Activated naive CD8-positive, alpha-beta T cell treated with anti-CD3 and anti-CD28 coated beads, Interleukin-2, amount 10 ng/mL, durations not matched to agents 7 days and 5 days (primary cell): ENCODE measurements around the gene PHF2. TPM values are rescaled to one million over a fixed set of nuclear protein-coding genes. Genes with fewer than 3 reads are reported as not detected.

Experiments
- ATAC-seq: fragments of 150-1000 bp; cut with Tn5 transposase; one replicate; pipeline ENCODE4 v1.10.0; 2021; ENCODE audit warnings: low read depth, moderate library complexity
- POLR2A ChIA-PET: fragments of 350-600 bp; sonication (Branson Sonifier 250); formaldehyde crosslinking; loops from one replicate; lab custom pipeline; 2021; ENCODE audit warnings: antibody characterized with exemption; lab: Charles Lee
- DNase-seq: peaks from one replicate; pipeline ENCODE4 v3.0.0; 2021
- H3K27ac Mint-ChIP-seq: one replicate; pipeline ENCODE4 v1.8.0; 2022; ENCODE audit warnings: mild to moderate bottlenecking, mixed read lengths
- H3K27me3 Mint-ChIP-seq: one replicate; pipeline ENCODE4 v1.8.0; 2022; ENCODE audit warnings: mild to moderate bottlenecking, moderate library complexity, mixed read lengths
- H3K36me3 Mint-ChIP-seq: one replicate; pipeline ENCODE4 v1.8.0; 2021; ENCODE audit warnings: mild to moderate bottlenecking, mixed read lengths
- H3K4me1 Mint-ChIP-seq: one replicate; pipeline ENCODE4 v1.8.0; 2021; ENCODE audit warnings: mixed read lengths
- H3K4me3 Mint-ChIP-seq: one replicate; pipeline ENCODE4 v1.8.0; 2022; ENCODE audit warnings: mild to moderate bottlenecking, moderate library complexity, mixed read lengths
- H3K9me3 Mint-ChIP-seq: one replicate; pipeline ENCODE4 v1.8.0; 2021; ENCODE audit warnings: mixed read lengths
- total RNA-seq, 2 experiments: library from RNA; stranded (reverse); gene quantifications; one replicate each; pipeline ENCODE4 v1.2.3, GENCODE V29; 2021

Gene PHF2
- total RNA-seq, 2 experiments from 2014 or later = 27.9 to 29.5 TPM

GRCh38 chr9:93620881-93621820 lies 44.8 kb downstream of the PHF2 start:
- ATAC-seq (no peak), DNase-seq (no peak)
- POLR2A ChIA-PET = no interaction called here
- Mint-ChIP-seq H3K27me3 (no peaks in the 10 kb centered on the region), H3K9me3 (peaks cover under 1% of the 10 kb centered on the region), H3K4me3 (no peak overlapping the region), H3K36me3 (peaks cover 2% of the 10 kb centered on the region), H3K4me1 (no peaks in the 10 kb centered on the region), H3K27ac (no peak overlapping the region)

DNA sequence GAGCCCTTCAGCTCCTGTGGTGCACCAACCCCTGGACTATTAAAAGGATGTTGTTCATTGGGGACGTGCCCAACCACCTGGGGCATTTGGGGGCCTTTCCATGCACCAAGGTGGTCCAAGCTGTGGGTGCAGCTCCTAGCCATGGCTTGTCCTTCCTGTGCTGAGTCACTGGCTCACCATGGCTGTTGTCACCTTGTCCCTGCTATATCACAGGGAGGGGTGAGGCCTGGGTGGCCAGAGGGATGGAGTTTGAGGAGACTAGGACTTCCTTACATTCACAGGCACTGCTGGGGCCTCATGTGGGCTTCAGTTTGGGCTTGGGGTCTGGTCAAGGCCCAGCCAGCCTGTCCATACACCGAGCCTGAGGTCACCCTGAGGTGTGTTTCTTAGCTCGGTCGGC lies 45.5 kb downstream of the PHF2 start:
- H3K4me3 Mint-ChIP-seq = no peak overlapping the region
- no peaks in the 10 kb centered on the region for H3K27me3 Mint-ChIP-seq
- DNase-seq (no peak), ATAC-seq (no peak)
- peaks cover 3% of the 10 kb centered on the region for H3K36me3 Mint-ChIP-seq
- POLR2A ChIA-PET = no interaction called here
- no peak overlapping the region for H3K27ac Mint-ChIP-seq
- no peaks in the 10 kb centered on the region for H3K4me1 Mint-ChIP-seq
- peaks cover 2% of the 10 kb centered on the region for H3K9me3 Mint-ChIP-seq

GRCh38 chr9:93622691-93623090 lies 46.3 kb downstream of the PHF2 start:
- ATAC-seq = no peak
- DNase-seq = no peak
- H3K27ac Mint-ChIP-seq = no peak overlapping the region

DNA sequence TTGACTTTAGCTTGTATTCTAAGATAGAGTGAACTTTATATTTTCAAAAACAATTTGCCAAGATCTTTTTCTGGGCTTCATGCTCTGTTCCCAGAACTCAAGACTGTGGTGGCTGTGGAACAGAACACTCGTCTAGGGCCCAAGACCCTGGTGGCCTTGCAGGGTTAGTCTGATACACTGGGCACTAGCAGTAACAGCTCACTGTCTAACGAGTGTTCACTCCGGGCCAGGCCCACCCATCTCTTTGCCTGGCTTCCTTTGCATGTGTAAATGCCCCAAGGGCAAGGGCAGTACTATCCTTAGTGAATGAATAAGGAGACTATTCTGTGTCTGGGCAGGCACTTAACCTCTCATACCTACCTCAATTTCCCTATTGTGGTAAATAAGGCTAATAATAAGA lies 47.4 kb downstream of the PHF2 start:
- peaks cover 11% of the 10 kb centered on the region for H3K36me3 Mint-ChIP-seq
- DNase-seq (no peak), ATAC-seq (no peak)
- H3K27ac Mint-ChIP-seq = no peak overlapping the region
- no peaks in the 10 kb centered on the region for H3K27me3 Mint-ChIP-seq
- no peak overlapping the region for H3K4me3 Mint-ChIP-seq
- peaks cover 6% of the 10 kb centered on the region for H3K9me3 Mint-ChIP-seq
- H3K4me1 Mint-ChIP-seq = no peaks in the 10 kb centered on the region
- POLR2A ChIA-PET = no interaction called here

More at GRCh38 chr9:93622691-93623090, 46.3 kb downstream of the PHF2 start:
- no peak overlapping the region for H3K4me3 Mint-ChIP-seq
- no peaks in the 10 kb centered on the region for H3K27me3 Mint-ChIP-seq
- H3K4me1 Mint-ChIP-seq = no peaks in the 10 kb centered on the region
- H3K36me3 Mint-ChIP-seq = peaks cover 6% of the 10 kb centered on the region
- POLR2A ChIA-PET = no interaction called here
- peaks cover 5% of the 10 kb centered on the region for H3K9me3 Mint-ChIP-seq

DNA sequence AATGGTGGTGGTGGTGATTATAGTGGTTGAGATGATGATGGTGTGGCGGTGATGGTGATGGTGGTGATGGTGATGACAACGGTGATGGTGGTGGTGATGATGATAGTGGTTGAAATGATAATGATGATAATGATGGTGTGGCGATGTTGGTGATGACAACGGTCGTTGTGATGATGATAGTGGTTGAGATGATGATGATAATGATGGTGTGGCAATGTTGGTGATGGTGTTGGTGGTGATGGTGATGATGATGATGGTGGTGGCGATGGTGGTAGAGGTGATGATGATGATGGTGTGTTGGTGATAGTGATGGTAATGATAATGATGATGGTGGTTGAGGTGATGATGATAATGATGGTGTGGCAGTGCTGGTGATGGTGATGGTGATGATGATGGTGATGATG lies 48.0 kb downstream of the PHF2 start:
- H3K36me3 Mint-ChIP-seq = peaks cover 11% of the 10 kb centered on the region
- no peak overlapping the region for H3K27ac Mint-ChIP-seq
- no peak overlapping the region for H3K4me3 Mint-ChIP-seq
- no peaks in the 10 kb centered on the region for H3K4me1 Mint-ChIP-seq
- POLR2A ChIA-PET = no interaction called here
- ATAC-seq (no peak), DNase-seq (no peak)
- H3K27me3 Mint-ChIP-seq = no peaks in the 10 kb centered on the region
- peaks cover 6% of the 10 kb centered on the region for H3K9me3 Mint-ChIP-seq

- Mint-ChIP-seq H3K27ac (no peak overlapping the region), H3K36me3 (peaks cover 14% of the 10 kb centered on the region), H3K27me3 (no peaks in the 10 kb centered on the region), H3K9me3 (peaks cover 6% of the 10 kb centered on the region), H3K4me3 (no peak overlapping the region), H3K4me1 (no peaks in the 10 kb centered on the region)
- DNase-seq (no peak), ATAC-seq (no peak)
- POLR2A ChIA-PET = no interaction called here
Observed at GRCh38 chr9:93624977-93625376, 48.6 kb downstream of the PHF2 start.

DNA sequence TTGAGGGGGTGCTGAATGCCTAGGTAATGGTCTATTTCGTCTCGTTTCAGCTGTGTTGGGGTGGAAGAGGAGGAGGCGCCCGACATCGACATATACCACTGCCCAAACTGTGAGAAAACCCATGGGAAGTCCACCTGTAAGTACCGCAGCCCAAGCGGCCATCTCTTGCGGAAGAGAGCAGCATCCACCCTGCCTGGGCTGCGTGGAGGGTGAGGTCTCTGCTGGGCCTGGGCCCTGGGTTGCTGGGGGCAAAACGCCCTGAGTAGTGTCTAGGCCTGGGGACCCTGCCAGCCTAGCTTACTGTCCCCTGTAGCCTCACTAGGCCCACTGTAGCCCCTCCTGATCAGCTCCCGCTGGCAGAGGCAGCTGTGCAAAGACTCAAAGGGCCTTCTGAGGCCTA lies 53.5 kb downstream of the PHF2 start:
- Mint-ChIP-seq H3K36me3 (peaks cover 14% of the 10 kb centered on the region), H3K9me3 (peaks cover 6% of the 10 kb centered on the region), H3K4me1 (no peaks in the 10 kb centered on the region), H3K27me3 (no peaks in the 10 kb centered on the region), H3K4me3 (no peak overlapping the region), H3K27ac (no peak overlapping the region)
- DNase-seq (no peak), ATAC-seq (no peak)
- POLR2A ChIA-PET = no interaction called here

DNA sequence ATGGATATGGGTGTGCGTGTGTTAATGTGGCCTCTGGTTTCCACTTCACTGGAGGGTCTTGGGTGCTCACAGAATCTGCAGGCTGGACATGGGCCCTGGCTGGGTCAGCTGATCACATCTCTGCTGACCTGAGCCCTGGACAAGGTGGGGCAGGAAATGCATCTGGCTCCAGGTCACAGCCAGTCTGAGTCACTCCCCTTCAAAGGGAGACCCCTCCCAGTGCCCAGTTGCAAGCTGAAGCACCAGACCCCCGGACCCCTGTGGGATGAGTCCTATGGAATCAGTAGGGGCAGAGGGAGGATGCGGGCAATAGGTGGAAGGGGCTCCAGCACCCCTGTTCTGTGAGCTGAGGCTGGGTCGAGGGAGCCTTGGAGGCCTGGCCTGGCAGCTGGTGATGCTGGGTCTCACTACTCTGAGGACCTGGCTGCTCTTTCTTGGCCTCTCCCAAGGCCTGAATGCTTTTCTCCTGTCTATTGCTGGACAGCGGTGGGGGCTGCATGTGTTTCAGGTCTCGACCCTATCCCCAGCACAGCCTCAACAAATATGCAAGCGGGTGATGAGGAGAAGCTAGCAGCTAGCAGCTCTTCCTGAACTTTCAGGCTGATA lies 54.5 kb downstream of the PHF2 start:
- peaks cover 18% of the 10 kb centered on the region for H3K36me3 Mint-ChIP-seq
- POLR2A ChIA-PET = no interaction called here
- H3K27me3 Mint-ChIP-seq = no peaks in the 10 kb centered on the region
- no peak for ATAC-seq
- H3K9me3 Mint-ChIP-seq = peaks cover 8% of the 10 kb centered on the region
- DNase-seq = no peak
- no peak overlapping the region for H3K27ac Mint-ChIP-seq
- H3K4me3 Mint-ChIP-seq = no peak overlapping the region
- no peaks in the 10 kb centered on the region for H3K4me1 Mint-ChIP-seq

- no peak overlapping the region for H3K27ac Mint-ChIP-seq
- no peaks in the 10 kb centered on the region for H3K4me1 Mint-ChIP-seq
- POLR2A ChIA-PET = no interaction called here
- no peak for DNase-seq
- peaks cover 28% of the 10 kb centered on the region for H3K36me3 Mint-ChIP-seq
- no peaks in the 10 kb centered on the region for H3K27me3 Mint-ChIP-seq
- ATAC-seq = no peak
- H3K4me3 Mint-ChIP-seq = no peak overlapping the region
- peaks cover 12% of the 10 kb centered on the region for H3K9me3 Mint-ChIP-seq
Observed at GRCh38 chr9:93633492-93634221, 57.3 kb downstream of the PHF2 start.

DNA sequence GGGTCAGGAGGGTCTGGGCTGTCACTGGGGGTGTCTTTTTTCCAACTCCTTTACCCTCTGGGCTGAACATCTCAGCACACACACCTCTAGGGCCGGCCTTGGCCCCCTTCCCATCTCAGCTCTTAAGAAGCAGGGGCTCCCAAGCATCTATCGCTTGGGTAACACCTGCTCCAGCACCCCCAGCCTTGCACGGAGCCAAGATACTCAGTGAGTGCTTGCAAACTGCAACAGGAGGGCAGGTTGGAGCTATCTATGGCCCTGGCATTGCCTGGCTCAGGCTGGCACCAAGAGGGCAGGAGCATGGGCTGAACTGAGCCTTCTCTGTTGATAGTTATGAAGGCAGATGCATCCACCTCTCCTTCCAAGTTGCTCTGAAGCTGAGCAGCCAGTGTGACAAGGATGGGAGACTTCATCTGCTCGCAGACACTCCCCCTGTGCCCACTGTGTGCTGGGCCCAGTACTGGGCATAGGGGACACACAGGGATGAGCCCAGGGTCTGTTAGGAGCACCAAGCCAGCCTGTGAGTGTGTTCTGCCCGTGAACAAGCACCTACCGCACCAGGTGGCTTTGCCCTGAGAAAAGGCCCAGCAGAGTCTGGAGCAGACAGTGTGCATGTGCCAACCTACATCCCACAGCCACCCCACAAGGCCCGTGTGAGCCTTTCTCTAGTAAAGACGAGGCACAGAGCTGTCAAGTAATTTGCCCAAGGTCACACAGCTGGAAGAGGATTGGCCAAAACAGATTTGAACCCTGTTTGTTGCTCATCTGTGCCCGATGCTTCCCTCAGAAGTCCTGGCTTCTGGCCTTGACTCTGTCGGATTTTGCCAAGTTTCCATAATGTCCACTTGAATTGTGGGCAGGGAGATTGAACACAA lies 58.2 kb downstream of the PHF2 start:
- Mint-ChIP-seq H3K4me1 (no peaks in the 10 kb centered on the region), H3K9me3 (peaks cover 12% of the 10 kb centered on the region), H3K27me3 (no peaks in the 10 kb centered on the region), H3K27ac (no peak overlapping the region), H3K4me3 (no peak overlapping the region), H3K36me3 (peaks cover 33% of the 10 kb centered on the region)
- ATAC-seq (no peak), DNase-seq (no peak)
- POLR2A ChIA-PET = no interaction called here

DNA sequence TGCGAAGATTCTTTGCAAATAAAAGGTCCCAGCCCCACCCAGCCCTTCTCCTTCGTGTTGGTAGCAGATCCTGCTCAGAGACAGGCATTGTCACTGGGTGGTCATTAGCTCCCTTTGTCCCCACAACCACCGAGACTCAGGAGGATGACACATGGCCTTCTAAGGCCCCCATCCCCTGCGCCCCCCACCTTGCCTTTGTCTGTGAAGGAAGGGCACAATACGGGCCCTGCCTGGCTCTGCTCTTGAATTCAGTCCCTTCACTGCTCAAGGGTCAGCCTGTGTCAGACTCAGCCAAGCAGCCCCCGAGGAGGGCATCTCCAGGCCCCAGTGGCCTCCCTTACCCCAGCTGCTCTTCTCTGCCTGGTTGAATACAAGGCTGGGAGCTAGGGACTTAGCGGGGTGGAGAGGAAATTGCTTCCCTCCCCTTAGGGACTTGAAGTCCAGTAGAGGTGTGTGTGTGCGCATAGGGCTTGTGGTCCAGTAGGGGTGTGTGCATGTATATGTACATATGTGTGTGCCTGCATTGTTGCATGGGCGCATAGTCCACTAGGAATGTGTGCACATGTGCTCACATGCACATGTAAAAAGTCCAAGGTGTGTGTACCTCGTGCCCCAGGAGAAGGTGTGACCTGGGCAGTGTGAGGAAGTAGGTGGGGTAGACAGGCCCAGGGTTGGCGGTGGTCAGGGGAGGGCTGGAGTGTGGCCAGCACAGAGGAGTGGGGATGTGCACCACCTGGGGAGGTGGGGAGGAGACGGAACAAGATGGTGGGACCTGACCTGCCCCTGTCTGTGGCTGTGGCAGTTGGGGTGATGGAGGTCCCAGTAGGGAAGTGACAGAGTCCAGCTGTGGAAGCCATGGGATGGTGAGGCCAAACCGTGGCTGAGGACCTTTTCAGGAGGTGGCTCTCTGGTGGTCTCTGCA lies 59.1 kb downstream of the PHF2 start:
- Mint-ChIP-seq H3K36me3 (peaks cover 34% of the 10 kb centered on the region), H3K4me3 (no peak overlapping the region), H3K27ac (no peak overlapping the region), H3K27me3 (no peaks in the 10 kb centered on the region), H3K4me1 (no peaks in the 10 kb centered on the region), H3K9me3 (peaks cover 12% of the 10 kb centered on the region)
- ATAC-seq (no peak), DNase-seq (no peak)
- POLR2A ChIA-PET = no interaction called here

- no peak for ATAC-seq
- no peak for DNase-seq
- POLR2A ChIA-PET = no interaction called here
- H3K36me3 Mint-ChIP-seq = peaks cover 38% of the 10 kb centered on the region
- no peak overlapping the region for H3K4me3 Mint-ChIP-seq
- H3K9me3 Mint-ChIP-seq = peaks cover 12% of the 10 kb centered on the region
- H3K4me1 Mint-ChIP-seq = no peaks in the 10 kb centered on the region
- no peak overlapping the region for H3K27ac Mint-ChIP-seq
- H3K27me3 Mint-ChIP-seq = no peaks in the 10 kb centered on the region
Observed at GRCh38 chr9:93636172-93636661, 59.8 kb downstream of the PHF2 start.
